ENCODE results near the gene CTNND2.

Gene CTNND2

DNA sequence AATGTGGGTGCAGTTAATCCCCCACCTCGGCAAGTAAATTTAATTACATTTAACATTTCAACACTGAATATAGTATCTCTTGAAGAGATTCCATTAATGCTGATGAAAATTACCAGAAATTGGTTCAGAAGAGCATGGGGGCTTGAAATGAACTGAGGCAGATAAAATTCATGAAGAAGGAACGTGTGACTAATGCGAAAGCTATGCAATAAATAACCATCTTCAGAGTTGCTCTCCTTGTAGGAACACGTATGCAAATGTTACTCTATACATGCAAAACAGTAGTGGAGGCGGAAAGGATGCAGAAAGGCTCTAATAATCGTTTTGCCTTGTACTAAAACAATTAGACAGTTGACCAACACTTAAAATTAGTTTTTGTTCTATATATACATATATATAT lies 320.2 kb downstream of the CTNND2 start:
- DNase-seq (ENCODE audit: low read depth): no peak

DNA sequence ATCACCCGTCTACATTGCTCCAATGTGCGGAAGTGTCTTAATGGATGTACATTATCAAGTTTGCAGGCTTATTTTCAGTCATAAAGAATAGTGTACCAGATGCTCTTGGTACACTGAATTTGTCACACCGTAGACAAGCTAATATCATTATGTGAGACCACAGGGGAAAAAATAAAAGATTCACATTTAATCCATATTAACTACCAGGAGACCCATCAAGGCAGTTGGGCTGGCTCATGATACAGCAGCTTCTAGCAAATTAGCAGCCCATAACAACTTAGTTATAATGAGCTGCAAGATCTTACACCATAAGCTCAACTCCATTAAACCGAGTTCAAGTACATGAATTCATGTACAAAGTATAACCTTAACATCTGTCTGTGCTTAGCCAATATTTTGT lies 324.9 kb downstream of the CTNND2 start:
- no peak for DNase-seq (ENCODE audit: low read depth)

DNA sequence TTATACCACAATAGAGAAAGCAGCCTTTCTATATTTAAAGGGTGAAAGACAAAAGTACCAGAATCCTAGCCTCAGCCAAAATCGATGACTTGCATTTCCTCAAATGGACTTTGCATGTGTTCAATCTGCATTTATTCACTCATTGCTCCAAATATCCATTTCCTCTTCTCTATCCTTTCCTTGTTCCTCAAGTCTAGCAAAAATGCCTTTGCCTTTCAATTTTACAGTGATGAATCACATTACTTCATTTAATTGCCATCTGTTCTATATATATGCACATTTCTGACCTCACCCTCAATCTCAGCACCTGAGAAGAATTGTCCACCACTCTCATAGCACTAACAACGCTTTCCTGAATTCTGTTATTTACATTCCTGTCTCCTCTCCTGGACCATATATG lies 329.5 kb downstream of the CTNND2 start:
- DNase-seq (ENCODE audit: low read depth): no peak

DNA sequence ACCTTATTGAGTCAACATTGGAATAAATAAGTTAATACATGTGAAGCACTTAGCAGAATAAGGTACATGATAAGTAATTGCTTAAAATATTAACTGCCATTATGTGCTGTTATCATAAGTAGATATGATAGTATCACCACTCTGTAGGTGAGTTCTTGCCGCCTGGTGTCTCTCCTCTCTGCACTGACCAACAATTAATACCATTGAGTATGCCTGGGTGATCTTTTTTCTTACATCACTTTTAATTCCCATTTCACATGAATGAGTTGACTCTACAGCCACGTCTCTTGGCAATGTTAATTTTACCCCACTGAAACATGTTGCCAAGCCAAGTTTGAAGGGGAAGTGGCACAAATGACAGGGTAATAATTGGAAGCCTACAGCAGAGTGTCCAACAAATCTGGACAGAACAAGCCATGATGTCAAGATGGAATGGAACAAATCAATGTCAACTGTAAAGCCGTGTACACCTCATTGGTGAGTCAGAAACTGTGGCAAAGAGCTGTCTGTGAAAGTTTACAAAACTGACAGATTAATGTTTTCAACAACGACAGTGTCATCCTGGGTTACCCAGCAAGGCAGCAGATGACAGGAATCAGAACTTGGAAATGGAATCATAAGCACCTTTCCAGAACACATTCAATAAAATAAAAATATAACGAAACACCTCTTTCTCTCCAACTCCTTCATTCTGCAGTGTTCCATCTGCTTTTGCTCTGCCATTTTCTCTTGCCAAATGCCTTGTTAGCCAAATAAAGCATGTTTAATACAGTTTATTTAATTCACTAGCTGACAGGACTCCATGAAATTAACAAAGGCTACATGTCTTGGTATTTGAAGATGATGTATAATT lies 330.9 kb downstream of the CTNND2 start:
- DNase-seq (ENCODE audit: low read depth): no peak

DNA sequence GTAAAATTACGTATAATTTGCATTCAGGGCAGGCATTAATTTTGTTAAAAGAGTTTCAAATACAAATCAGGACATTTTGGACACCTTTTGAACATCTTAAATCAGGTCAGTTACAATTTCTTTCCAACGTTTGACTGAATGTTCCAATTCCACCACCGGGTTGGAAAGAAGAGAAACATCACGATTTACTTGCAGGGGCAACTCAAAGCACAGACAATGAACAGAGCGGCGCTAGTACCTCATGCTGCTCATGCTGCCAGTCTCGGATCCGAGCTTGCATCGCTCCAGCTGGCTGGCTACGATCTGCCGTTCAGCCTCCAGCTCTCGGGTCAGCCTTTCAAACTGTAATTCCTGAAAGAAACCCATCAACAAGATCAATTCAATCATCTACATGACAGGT lies 339.5 kb downstream of the CTNND2 start:
- DNase-seq (ENCODE audit: low read depth): no peak

DNA sequence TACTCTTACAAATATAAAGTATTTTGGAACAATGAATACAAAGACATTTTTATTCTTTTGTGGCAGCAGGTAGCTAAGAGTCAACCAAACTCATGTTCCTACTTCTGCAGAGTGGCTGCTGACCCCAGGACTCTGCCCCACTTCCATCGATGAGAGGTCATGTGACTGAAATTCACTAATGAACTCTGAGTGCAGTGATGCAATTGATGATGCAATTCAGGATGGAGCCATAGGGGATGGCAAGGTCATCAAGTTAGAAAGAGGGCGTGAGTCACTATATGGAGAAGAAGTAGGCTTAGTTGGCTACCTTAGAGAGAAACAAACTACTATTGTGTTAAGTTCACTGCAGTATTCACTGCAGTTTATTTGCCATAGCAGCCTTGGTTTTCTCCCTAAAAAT lies 340.4 kb downstream of the CTNND2 start:
- no peak for DNase-seq (ENCODE audit: low read depth)

DNA sequence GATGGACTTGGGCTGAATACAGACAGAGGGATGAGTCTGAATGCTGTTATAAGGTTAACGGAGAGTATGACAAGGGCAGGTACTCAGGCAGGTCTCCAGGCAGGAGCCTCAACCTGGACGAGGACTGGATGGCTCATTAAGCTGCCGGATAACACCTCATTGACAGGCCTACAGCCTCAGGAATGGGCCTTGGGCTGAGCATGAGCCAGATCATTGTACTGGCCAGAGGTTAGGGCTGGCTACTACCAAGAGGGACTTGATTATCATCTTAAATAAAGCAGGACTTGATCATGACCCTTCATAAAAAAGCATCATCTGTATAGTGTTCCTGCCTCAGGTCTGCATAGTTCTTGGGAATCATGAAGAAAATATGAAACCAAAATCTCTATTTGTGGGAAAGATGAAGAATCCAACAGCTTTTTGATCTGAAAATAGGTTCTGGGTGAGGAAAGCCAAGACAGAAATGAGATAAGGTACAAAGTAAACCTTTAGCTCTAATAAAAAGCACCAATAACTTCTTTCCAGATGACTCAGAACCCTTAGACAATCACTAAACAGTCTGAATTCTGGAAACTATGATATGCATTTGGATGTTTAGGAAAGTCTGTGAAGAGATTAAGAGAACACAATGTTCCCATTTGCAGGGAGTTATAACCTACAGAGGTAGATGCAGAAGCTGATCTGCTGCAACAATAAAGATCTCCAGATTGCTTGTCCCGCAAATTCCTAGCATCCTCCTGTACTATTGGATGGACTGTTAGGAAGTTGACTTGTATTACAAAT lies 343.1 kb downstream of the CTNND2 start:
- no peak for DNase-seq (ENCODE audit: low read depth)

DNA sequence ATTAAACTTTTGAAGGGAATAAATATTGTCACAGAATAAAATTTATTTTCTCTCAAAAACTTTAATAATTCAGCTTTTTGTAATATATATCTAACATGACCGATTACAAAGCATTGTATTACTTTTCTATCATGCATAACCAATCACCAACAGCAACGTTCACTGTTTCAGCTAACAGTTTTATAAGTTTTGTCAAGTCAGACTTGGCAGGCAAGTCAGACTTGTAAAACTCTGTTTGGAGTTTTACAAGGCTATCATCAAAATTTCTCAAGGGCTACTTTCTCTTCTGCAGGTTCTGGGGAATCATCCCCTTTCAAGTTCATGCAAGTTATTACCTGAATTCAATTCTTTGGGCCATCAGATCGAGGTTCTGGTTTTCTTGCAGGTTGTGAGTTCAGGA lies 347.2 kb downstream of the CTNND2 start:
- no peak for DNase-seq (ENCODE audit: low read depth)

DNA sequence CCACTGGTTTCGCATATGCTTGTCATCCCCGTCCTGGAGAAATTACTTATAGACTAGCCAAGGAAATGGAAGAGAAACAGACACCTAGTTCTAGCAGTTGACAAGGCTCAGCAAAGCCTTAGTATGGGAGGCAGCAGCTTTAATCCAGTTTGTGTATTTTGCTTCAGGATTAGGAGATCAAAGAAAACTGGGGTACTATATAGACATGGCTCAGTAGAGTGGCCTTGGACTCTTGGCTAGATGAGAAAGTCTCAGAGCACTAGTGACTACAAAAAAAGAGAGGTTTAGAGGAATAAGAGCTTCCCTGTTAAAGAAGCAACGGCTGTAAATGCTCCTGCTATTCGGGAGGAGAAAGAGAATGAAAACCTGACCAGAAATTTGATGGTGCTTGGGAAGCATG lies 349.1 kb downstream of the CTNND2 start:
- DNase-seq (ENCODE audit: low read depth): no peak

DNA sequence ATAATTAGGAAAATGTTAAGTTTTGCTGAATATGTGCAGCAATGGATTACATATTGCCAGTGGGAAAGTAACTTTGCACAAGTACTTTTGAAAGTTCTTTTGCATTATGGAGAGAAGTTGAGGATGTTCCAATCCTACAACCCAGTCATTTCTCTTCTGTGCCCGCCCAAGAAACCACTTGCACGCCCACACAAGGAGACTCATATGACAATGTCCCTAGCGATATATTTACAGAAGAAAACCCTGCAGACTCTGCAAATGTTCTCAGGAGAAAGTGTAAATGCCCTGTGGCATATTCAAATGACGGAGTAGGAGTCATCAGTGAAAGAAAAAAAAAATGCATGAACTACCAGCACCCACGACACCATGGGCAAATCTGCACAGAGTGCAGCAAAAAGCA lies 356.5 kb downstream of the CTNND2 start:
- no peak for DNase-seq (ENCODE audit: low read depth)

DNA sequence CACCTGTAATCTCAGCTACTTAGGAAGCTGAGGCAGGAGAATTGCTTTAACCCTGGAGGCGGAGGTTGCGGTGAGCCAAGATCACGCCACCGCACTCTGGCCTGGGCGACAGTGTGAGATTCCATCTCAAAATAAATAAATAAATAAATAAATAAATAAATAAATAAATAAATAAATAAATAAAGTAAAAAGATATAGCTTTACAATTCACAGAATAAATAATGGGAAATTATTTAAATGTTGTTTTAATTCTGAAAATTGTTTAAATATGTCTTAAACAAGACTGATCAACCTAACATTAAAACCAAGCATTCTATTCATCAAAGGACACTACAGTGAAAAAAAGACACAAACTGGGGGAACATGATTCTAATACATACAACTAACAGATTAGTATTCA lies 357.1 kb downstream of the CTNND2 start:
- no peak for DNase-seq (ENCODE audit: low read depth)

DNA sequence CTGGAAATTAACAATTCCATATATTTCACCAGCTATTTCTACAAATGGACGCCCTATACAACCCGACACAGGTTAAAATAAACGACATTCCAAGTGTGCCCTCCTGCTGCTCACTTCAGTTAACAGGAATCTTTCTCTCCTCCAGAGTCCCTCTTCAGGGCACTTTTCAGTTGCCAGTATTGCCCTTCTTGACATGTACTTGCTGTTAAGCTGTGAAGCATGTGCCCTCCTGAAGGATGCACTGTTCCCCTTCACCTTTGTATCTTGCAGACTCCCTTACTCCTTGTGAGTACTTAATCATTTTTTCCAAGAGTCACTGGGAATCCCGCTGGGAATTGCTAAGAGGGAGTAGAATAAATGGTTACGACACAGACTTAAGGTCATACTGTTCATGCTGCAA lies 364.1 kb downstream of the CTNND2 start:
- DNase-seq (ENCODE audit: low read depth): no peak

DNA sequence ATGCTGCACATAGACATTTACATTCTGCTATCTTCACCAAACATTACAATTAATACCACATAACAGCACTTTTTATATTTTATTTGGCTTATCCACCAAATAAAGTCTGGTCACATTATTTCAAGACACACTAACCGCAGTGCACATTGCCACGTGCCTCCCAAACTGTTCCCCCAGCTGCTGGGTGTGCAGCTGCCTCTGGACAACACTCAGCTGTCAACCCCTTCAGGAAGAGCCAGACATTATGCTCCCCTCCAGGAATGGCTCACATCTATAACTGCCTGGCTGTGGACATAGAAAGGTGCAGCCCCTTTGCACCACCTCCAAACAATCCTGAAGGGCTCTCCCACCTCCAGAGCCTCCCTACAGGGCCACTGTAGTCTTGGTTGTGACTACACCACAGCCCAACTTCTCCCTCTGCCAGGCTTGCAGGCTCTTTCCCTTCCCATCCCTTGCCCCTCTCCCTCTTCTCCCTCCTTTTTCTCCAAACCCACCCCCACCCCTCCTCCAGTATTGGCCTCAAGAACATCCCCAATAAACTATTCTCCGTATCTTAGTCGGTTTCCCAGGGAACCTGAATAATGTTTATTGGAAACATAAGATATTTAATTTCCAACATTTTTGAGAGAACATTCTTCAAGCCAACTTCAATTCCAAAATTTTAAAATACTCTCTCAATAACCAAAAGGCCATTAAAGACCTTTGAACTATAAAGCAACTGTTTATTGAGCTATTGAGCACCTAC lies 372.3 kb downstream of the CTNND2 start:
- no peak for DNase-seq (ENCODE audit: low read depth)

DNA sequence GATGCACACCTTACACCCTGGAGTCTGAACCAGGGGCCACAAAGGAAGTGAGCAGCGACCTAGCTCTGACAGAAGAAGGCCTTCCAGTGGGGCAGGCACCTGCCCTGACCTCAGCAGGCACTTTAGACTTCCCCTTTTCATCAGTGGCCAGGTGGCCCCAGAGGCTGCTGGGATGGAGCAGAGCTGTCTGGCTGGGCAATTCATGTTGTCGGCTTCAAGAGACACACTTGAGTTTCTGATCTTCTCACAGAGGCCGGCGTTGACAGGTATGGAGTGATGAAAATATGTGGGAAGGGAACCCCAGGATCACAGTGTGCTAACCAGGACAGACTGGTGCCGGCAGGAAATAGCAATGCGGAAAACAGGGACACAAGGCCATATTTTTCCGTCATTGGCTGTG lies 375.5 kb downstream of the CTNND2 start:
- no peak for DNase-seq (ENCODE audit: low read depth)

DNA sequence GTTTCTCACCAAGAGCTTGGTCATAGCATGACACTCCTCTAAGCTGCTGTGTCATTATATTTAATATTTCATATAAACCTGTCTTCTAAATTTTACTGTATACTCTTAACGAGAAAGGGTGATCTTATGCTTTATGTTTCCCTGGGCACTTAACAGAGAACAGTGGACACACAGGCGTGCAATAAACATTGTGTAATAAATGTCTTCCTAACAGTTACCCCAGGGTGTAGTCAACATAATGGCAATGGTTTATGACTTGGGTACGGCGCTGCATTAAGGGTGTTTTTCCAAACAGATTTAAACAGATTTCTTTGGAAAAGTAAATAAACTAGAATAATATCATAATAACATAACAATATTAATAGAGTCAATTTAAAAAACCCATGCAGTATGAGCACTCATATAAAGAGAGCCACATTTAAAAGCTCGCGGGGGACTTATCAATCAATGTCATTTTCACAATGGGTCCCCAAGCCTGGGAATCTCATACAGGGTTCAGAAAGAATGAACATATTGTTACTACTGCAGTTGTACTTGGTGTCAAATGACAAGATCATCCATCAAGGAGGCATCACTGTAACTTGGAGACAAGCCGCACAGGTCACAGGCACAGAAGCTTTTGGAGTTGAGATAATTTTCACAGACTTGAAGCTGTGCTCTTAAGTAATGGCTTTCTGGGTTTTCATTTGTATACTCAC lies 376.4 kb downstream of the CTNND2 start:
- no peak for DNase-seq (ENCODE audit: low read depth)

DNA sequence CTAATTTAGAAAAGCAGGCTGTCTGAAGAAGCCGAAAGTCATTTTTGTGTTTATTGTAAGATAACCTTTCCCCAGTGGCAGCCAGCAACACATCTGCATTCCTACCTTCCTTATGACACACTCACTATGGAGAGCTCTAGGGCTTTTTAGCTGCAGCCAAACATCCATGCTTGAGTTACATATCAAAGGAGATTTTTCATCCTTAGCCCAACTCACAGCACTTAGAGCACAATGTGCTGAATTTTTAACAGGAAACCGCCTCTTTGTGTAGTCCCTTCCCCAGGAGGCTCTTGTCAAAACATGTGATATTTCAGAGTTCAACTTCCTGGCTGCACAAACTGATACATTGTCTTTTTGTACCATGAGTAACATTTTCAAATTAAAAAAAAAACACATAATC lies 379.2 kb downstream of the CTNND2 start:
- DNase-seq (ENCODE audit: low read depth): no peak

DNA sequence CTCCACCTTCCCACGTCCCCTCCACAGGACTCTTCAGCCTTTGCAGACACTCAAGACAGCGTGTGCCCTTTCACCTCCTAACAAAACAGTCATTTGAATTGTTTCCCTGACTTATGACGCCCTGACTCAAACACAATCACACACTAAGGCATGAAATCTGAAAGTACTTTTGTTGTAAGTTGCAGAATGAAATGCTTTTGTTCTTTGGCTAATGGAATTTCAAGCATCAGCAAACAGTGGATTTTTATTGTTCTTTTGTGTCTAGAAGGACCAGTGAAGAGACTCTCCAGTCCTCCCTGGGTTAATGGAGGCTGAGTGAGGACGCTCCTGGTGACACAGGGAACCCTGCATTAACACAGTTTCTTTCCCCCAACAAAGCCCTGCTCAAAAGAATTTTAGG lies 380.1 kb downstream of the CTNND2 start:
- DNase-seq (ENCODE audit: low read depth): no peak

DNA sequence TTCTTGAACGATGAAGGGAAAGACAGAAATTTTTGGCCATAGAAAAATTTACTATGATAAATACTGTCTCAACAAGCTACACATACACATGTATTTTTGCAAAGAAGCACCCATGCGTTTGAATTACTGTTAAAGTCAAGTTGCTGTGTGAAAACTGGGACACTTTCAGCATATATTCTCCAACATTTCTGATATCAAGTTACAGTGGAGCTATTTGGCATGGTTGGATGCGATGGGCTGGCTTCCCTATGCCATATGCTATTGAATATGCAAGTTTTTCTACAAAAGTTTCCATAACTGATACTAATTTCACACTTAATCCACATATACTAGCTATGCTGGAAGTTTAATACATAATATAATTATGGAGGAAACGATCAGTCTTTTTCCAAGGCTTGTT lies 381.4 kb downstream of the CTNND2 start:
- no peak for DNase-seq (ENCODE audit: low read depth)

DNA sequence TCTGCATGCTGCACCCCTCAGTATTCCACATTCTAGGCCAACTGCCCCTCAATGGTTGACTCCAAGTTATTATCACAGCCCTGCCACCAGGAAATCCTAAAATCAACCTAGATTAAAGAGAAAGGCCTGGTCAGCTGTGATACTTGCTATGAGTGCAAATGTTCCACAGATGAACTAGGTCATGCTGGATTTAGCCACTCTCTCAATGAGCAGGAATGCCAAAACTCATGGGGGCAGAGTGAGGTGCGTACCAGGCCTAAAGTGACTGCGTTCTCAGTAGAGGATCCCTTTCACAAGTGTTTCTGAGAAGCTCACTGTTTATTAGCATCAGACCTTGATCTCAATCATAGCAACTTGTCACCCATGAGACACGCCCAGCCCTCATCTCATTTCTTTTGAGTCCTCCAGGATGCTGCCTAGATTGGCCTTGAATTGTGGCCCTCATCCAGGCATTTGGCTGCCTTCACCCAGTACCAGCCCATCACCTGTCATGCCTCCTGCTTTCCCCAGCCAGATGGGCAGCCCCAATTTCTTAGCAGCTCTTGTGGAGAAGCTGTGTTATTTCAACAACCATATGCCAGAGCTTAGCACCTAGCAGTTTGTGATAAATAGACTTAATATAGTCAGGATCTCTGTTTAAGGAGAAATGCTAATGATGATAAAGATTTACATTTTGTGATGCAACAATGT lies 383.9 kb downstream of the CTNND2 start:
- DNase-seq (ENCODE audit: low read depth): no peak

DNA sequence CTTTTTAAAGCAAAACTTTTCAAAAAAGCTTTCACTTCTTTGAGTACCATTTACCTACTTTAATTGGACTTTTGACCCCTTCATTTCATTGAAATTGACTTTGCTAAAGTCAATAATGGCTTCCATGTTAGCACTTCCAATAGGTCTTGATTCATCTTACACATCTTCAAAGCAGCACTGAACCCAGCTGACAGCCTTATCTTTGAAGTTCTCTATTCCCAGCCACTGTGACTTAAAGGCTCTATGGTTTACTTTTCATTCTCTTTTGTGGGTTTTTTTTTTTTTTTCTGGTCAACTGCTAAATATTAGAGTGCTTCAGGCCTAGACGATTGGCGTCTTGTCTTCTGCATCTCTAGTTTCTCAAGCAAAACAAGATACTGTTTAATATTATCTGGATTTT lies 385.0 kb downstream of the CTNND2 start:
- no peak for DNase-seq (ENCODE audit: low read depth)

DNA sequence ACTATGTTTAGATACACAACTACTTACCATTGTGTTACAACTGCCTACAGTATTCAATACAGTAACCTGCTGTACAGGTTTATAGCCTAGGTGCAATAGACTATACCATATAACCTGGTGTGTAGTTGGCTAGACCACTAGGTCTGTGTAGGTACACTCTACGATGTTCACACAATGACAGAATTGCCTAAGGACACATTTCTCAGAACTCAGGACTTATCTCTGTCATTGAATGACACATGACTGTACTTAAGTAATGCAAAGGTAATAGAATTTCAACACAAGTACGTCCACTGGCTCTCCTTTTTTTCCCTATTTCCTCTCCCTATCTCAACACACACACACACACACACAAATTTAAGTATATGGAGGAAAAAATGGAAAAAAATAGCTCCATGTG lies 385.6 kb downstream of the CTNND2 start:
- DNase-seq (ENCODE audit: low read depth): no peak
